Activated naive CD4-positive, alpha-beta T cell treated with anti-CD3 and anti-CD28 coated beads, Interleukin-2, amount 50 U/mL, for 72 hours (primary cell): Measurements from ENCODE around the gene TAOK1. TPM values are rescaled to one million over a fixed set of nuclear protein-coding genes. Genes with fewer than 3 reads are reported as not detected.

ENCODE experiments used
- ATAC-seq, 2 donors: fragments of 150-1000 bp; cut with Tn5 transposase; 2 replicates each; pipeline ENCODE4 v1.10.0; 2021; ENCODE audit warnings: mild to moderate bottlenecking in 2 of 2, moderate library complexity in 2 of 2
- DNase-seq, 2 donors: peaks; one replicate each; pipeline ENCODE4 v3.0.0; 2021 to 2022; ENCODE audit warnings: low spot score in 2 of 2
- H3K27ac Mint-ChIP-seq, 2 donors: one replicate each; pipeline ENCODE4 v1.8.0; 2022; ENCODE audit warnings: mild to moderate bottlenecking in 2 of 2, mixed read lengths in 2 of 2
- H3K36me3 Mint-ChIP-seq, 2 donors: one replicate each; pipeline ENCODE4 v1.8.0; 2022; ENCODE audit warnings: mixed read lengths in 2 of 2
- H3K9me3 Mint-ChIP-seq, 2 donors: one replicate each; pipeline ENCODE4 v1.8.0; 2022; ENCODE audit warnings: mixed read lengths in 2 of 2
- total RNA-seq, 2 donors: library from RNA; stranded (reverse); gene quantifications; one replicate each; pipeline ENCODE4 v1.2.3, GENCODE V29; 2022

TAOK1 gene
- total RNA-seq, 2 donors from 2014 or later: 31.6 to 37.9 TPM

- H3K27ac Mint-ChIP-seq: peak overlapping the region; percentile 78 to 88
- ATAC-seq: no peak
- H3K9me3 Mint-ChIP-seq: no peaks in the 10 kb centered on the region
These were observed 179.2 kb downstream of the TAOK1 start for GRCh38 chr17:29569245-29569950.

DNA sequence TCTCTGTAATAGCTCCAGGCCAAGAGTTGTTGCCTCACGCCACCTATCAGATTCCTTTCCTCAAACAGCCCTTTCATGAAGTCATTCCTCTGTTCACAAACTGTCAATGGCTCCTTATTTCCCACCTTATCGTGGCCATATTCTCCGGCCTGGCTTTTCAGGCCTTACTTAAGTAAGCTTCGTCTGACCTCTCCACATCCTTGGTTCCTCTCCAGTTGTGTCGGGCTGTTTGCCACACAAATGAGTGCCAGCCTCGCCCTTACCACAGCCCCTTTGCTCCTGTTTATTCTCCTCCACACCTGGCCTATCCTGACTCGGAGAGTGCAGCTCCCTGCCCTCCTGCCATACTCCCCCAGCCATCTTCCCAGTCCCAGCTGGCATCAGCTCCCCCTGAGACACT is 180.4 kb downstream of the TAOK1 start:
- H3K9me3 Mint-ChIP-seq: no peaks in the 10 kb centered on the region
- ATAC-seq (no peak), DNase-seq (no peak)
- H3K27ac Mint-ChIP-seq: no peak overlapping the region
- peaks cover 5 to 15% of the 10 kb centered on the region in 2 donors for H3K36me3 Mint-ChIP-seq

More at GRCh38 chr17:29569245-29569950, 179.2 kb downstream of the TAOK1 start:
- peaks cover 5 to 15% of the 10 kb centered on the region in 2 donors for H3K36me3 Mint-ChIP-seq
- DNase-seq: no peak

DNA sequence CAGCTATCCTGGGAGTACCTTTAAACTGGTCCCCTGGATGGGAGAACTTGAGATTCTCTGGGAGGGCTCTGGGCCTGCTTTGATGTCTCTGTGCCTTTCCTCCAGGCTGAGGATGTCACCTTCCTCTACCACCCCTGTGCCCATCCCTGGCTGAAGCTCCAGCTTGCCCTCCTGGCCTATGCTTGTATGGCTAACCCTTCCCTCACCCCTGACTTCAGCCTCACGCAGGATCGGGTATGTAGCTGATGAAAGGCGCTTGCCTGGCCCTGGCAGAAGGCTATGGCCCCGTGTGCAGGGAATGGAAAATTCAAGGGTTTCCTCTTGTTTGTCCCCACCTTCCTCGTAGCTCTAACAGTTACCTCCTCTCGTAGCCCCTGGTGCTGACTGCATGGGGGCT is 181.3 kb downstream of the TAOK1 start:
- Mint-ChIP-seq H3K36me3 (peaks cover 0 to 10% of the 10 kb centered on the region in 2 donors), H3K27ac (no peak overlapping the region), H3K9me3 (no peaks in the 10 kb centered on the region)
- no peak for ATAC-seq
- DNase-seq: no peak

- ATAC-seq: no peak
- DNase-seq: no peak
- H3K36me3 Mint-ChIP-seq: peaks cover 0 to 10% of the 10 kb centered on the region in 2 donors
- H3K9me3 Mint-ChIP-seq: no peaks in the 10 kb centered on the region
- no peak overlapping the region for H3K27ac Mint-ChIP-seq
These were observed 181.9 kb downstream of the TAOK1 start for GRCh38 chr17:29571883-29572681.

DNA sequence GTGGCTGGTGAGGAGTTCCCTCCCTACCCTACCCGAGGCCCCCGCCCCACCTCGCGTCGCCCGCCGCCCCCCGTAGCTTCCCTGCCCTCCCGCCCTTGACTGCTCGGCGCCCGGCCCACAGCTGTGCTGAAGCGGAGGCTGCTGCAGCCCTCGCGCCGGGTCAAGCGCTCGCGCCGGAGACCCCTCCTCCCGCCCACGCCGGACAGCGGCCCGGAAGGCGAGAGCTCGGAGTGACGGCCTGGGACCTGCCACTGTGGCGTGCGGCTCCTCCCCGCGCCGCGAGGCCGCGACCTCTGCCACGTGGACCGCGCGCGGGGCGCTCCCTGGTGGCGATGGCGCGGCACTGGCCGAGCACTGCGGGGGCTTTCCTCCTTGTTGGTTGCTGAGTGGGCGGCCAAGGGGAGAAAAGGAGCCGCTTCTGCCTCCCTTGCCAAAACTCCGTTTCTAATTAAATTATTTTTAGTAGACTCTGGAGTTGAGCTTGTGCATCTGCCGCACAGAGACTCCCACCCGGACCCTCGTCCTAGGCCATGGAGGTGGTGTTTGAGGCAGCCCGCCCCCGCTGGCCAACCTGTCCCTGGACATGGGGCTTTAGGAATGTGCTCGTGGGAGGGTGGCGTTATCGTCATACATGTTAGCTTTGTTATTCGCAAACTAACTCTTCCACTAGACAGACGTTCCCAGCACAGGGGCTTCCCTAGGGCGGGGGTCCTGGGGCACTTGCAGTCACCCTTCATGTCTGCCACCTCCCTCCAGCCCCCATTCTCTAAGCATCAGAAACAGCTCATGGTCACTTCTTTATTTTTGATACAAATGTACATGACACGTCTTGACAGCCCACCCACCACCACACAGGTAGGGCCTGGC is 182.8 kb downstream of the TAOK1 start:
- no peaks in the 10 kb centered on the region for H3K9me3 Mint-ChIP-seq
- ATAC-seq: peak in 1 of 2 donors; percentile 24
- H3K36me3 Mint-ChIP-seq: peaks cover 0 to 10% of the 10 kb centered on the region in 2 donors
- peak; percentile 59 to 68 for DNase-seq
- H3K27ac Mint-ChIP-seq: peak overlapping the region; percentile 55 to 72

DNA sequence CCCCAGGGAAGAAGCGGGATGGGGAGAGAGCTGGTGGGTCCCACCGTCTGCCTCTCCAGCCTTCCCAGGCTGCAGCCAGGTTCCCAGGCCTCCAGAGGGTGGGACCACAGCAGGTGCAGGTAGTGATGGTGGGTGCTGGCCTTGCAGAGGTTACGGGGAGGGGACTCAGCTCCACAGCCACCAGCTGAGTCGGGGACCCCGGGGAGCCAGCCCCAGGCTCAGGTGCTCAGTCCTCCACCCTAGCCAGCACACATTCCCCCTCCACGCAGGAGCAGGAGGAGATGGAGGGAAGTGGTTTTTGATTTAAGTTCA is 183.4 kb downstream of the TAOK1 start:
- DNase-seq (no peak), ATAC-seq (no peak)
- Mint-ChIP-seq H3K9me3 (no peaks in the 10 kb centered on the region), H3K27ac (peak overlapping the region; percentile 65 to 72), H3K36me3 (peaks cover 0 to 10% of the 10 kb centered on the region in 2 donors)

DNA sequence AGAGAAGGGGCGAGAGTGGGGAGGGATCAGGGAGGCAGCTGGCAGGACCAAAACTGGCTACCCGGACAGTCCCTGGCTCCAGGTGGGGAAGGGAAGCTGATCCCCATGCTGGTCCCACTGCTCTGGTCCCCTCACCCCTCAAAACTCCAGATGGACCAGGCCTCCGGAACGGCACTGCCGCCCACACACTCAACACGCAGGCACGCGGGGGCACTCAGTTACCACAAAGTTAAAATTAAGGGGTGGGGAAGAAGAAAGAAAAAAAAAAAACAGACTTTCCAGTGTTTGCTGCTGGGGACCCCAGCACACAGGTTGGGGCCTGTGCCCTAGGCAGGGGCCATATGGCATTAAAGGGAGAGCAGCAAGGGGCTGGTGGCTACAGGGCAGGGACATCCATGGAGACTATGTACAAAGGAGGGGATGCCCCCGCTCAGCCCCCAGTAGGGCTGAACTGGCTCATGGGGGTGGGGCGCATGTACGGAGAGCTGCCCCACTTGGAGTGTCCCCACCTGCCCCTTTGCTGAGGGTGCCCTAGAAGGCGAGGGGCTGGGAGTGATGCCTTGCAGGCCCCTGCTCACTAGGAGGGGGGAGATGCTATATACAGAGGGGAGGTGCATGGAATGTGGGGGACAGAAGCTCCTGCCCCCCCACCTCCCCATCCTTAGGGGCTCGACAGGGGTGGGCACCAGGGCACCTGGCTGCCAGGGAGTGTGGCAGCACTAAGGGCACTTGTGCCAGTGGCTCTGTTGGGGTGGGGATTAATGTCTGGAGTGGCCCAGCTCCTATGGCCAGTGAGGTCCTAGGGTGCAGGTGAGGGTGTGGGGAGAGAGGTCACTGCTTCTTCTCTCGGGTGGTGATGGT is 183.9 kb downstream of the TAOK1 start:
- peak overlapping the region; percentile 65 to 72 for H3K27ac Mint-ChIP-seq
- H3K36me3 Mint-ChIP-seq: peaks cover 0 to 10% of the 10 kb centered on the region in 2 donors
- ATAC-seq (no peak), DNase-seq (no peak)
- H3K9me3 Mint-ChIP-seq: no peaks in the 10 kb centered on the region

GRCh38 chr17:29574732-29575510 is 184.8 kb downstream of the TAOK1 start:
- Mint-ChIP-seq H3K36me3 (peaks cover 2 to 12% of the 10 kb centered on the region in 2 donors), H3K27ac (peak overlapping the region; percentile 61 to 65), H3K9me3 (no peaks in the 10 kb centered on the region)
- DNase-seq (no peak), ATAC-seq (no peak)

- Mint-ChIP-seq H3K27ac (peak overlapping the region in 1 of 2 donors; percentile 65), H3K36me3 (peaks cover 9 to 17% of the 10 kb centered on the region in 2 donors), H3K9me3 (no peaks in the 10 kb centered on the region)
- ATAC-seq: no peak
- no peak for DNase-seq
These were observed 185.5 kb downstream of the TAOK1 start for GRCh38 chr17:29575511-29576213.

GRCh38 chr17:29576214-29577000 is 186.2 kb downstream of the TAOK1 start:
- DNase-seq (peak in 1 of 2 donors; percentile 52), ATAC-seq (no peak)
- Mint-ChIP-seq H3K27ac (no peak overlapping the region), H3K36me3 (peaks cover 15 to 21% of the 10 kb centered on the region in 2 donors), H3K9me3 (no peaks in the 10 kb centered on the region)

DNA sequence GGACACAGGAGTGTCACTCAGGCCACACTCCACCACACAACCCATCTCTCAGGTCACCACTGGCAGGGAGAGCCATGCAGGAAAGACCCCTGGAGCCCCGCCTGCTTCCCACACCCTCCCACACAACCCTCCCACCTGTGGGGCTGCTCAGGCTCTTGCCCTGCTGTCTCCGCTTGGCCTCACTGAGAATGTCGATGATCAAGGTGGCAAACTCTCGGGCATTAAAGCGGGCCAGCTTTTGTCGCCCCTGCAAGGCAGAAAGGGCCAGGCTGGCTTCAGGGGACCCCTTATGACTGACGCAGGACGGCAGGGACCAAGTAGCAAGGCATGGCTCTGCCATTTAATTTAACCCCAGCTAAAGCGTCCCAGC is 186.8 kb downstream of the TAOK1 start:
- H3K9me3 Mint-ChIP-seq: no peaks in the 10 kb centered on the region
- DNase-seq: peak in 1 of 2 donors; percentile 52
- peaks cover 15 to 21% of the 10 kb centered on the region in 2 donors for H3K36me3 Mint-ChIP-seq
- ATAC-seq: no peak
- H3K27ac Mint-ChIP-seq: no peak overlapping the region

DNA sequence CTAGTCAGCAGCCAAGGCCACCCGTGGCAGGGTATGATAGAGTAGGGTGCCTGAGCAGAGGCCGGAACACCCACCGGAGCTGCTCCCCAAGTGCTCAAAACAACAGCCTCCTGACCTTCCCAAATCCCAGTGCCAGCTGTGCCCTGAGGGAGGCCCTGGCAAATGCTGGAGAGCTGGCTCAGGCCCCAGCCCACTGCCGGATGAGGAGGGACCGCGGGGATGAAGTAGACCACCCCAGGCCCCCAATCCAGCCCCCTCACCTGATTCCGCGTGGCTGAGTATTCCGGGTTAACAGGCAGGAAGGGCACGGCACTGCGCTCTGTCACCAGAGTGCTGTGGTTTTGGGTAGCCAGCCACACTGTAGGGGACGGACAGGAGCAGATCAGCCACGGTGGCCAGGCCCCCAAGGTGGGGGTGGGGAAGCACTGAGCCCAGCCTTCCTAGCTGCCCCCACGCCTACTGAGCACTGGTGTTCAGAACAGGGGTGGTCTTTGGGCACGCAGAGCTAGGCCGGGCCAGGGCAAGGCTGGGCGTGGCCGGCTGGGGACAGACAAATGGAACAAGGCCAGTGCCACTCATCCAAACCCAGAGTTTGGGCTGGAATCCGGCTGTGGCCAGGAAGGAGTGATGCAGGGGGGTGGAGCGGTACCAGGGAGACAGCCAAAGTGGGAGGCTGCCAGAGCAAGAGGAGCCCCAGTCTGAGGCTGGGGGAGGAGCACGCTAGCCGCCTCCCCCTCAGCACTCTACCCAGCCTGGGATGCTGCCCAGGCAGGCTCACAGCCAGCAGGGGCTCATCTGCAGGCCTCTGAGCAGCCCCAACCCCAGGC is 187.4 kb downstream of the TAOK1 start:
- peaks cover 15 to 26% of the 10 kb centered on the region in 2 donors for H3K36me3 Mint-ChIP-seq
- no peaks in the 10 kb centered on the region for H3K9me3 Mint-ChIP-seq
- peak overlapping the region in 1 of 2 donors; percentile 55 for H3K27ac Mint-ChIP-seq
- DNase-seq: peak in 1 of 2 donors; percentile 45
- no peak for ATAC-seq

DNA sequence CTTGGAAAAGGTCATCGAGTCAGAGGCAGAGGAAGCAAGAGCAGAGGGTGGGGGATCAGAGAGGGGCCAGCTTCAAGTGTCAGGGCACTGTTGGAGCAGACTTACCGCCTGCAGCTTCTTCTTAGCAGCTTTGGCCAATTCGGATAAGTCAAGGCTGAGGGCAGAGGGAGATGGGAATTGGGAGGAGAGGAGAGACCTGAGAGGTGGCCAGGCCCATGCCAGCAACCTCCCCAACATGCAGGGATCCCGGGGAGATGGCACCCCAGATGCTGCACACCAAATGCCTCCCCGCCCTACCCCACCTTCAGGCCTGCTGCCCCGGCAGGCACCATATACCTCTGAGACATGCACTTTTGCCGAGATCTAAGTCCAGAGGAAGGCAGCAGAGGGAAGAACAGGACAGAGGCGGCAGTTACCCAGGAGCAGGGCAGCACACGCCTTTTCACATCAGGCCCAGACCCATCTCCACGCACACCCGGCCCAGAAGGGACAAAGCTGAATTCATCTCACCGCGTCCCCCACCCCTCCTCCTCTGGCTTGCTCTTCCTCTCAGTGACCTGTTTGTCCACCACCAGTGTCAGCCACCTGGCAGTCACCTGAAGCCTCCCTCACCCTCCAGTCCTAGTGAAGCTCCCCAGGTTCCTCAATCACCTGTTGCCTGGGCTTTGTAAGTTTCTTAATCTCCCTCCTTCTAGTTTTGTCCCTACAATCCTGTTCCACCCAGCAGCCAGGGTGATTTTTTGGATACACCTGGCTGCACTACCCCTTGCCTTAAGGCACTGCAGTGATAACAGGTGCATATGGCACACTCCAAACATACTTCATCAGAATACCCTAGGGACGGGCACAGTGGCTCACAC is 188.7 kb downstream of the TAOK1 start:
- ATAC-seq: no peak
- H3K36me3 Mint-ChIP-seq: peaks cover 15 to 28% of the 10 kb centered on the region in 2 donors
- H3K27ac Mint-ChIP-seq: peak overlapping the region in 1 of 2 donors; percentile 90
- no peaks in the 10 kb centered on the region for H3K9me3 Mint-ChIP-seq
- peak in 1 of 2 donors; percentile 50 for DNase-seq
